Measurements from ENCODE around the gene SLC8A3.

DNA sequence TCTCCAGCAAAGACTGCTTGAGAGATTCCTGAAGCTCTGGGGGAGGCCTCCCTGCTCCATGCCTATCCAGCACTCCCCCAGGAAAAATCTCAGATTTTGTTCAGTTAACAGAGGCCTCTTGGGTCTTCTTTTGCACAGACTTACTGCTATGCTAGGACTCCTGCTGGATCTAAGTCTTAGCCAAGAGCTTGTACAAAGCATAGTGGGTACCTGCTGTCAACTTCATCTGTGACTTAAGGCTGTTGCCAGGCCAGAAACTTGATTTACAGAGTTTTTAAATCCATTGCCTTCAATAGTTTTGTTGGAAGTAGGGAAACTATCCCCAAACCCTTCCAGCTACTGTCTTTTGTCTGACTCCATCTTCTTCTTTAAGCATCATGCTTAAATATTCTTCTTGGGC is 169.1 kb downstream of the SLC8A3 start:
- TF ChIP-seq, protein P1, sequence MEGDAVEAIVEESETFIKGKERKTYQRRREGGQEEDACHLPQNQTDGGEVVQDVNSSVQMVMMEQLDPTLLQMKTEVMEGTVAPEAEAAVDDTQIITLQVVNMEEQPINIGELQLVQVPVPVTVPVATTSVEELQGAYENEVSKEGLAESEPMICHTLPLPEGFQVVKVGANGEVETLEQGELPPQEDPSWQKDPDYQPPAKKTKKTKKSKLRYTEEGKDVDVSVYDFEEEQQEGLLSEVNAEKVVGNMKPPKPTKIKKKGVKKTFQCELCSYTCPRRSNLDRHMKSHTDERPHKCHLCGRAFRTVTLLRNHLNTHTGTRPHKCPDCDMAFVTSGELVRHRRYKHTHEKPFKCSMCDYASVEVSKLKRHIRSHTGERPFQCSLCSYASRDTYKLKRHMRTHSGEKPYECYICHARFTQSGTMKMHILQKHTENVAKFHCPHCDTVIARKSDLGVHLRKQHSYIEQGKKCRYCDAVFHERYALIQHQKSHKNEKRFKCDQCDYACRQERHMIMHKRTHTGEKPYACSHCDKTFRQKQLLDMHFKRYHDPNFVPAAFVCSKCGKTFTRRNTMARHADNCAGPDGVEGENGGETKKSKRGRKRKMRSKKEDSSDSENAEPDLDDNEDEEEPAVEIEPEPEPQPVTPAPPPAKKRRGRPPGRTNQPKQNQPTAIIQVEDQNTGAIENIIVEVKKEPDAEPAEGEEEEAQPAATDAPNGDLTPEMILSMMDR (IDR thresholded peaks at IDR 0.05 in 2 of 3, conservative IDR thresholded peaks at IDR 0.05 in 1 of 3; ENCODE audit: control insufficient read depth in 2 of 3, extremely low read depth in 1 of 3, insufficient read depth in 1 of 3, low read depth in 3 of 3, low read length in 3 of 3) = no peak
- no peak for TF ChIP-seq RFX5 (IDR thresholded peaks at IDR 0.05; ENCODE audit: low read depth, low read length)
- no peak for TF ChIP-seq PML (IDR thresholded peaks at IDR 0.05; ENCODE audit: low read length)
- TF ChIP-seq, protein P2, sequence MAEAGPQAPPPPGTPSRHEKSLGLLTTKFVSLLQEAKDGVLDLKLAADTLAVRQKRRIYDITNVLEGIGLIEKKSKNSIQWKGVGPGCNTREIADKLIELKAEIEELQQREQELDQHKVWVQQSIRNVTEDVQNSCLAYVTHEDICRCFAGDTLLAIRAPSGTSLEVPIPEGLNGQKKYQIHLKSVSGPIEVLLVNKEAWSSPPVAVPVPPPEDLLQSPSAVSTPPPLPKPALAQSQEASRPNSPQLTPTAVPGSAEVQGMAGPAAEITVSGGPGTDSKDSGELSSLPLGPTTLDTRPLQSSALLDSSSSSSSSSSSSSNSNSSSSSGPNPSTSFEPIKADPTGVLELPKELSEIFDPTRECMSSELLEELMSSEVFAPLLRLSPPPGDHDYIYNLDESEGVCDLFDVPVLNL (IDR thresholded peaks at IDR 0.05; ENCODE audit: low read depth, low read length) = no peak
- no peak for TF ChIP-seq TARDBP (IDR thresholded peaks at IDR 0.05; ENCODE audit: borderline replicate concordance)
- no peak for TF ChIP-seq STAT1 (conservative IDR thresholded peaks at IDR 0.05)
- TF ChIP-seq, protein P3, sequence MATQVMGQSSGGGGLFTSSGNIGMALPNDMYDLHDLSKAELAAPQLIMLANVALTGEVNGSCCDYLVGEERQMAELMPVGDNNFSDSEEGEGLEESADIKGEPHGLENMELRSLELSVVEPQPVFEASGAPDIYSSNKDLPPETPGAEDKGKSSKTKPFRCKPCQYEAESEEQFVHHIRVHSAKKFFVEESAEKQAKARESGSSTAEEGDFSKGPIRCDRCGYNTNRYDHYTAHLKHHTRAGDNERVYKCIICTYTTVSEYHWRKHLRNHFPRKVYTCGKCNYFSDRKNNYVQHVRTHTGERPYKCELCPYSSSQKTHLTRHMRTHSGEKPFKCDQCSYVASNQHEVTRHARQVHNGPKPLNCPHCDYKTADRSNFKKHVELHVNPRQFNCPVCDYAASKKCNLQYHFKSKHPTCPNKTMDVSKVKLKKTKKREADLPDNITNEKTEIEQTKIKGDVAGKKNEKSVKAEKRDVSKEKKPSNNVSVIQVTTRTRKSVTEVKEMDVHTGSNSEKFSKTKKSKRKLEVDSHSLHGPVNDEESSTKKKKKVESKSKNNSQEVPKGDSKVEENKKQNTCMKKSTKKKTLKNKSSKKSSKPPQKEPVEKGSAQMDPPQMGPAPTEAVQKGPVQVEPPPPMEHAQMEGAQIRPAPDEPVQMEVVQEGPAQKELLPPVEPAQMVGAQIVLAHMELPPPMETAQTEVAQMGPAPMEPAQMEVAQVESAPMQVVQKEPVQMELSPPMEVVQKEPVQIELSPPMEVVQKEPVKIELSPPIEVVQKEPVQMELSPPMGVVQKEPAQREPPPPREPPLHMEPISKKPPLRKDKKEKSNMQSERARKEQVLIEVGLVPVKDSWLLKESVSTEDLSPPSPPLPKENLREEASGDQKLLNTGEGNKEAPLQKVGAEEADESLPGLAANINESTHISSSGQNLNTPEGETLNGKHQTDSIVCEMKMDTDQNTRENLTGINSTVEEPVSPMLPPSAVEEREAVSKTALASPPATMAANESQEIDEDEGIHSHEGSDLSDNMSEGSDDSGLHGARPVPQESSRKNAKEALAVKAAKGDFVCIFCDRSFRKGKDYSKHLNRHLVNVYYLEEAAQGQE (IDR thresholded peaks at IDR 0.05; ENCODE audit: low read depth, low read length) = no peak
- no peak for TF ChIP-seq HDGF (IDR thresholded peaks at IDR 0.05)
- TF ChIP-seq KAT2A (conservative IDR thresholded peaks at IDR 0.05; ENCODE audit: control insufficient read depth, low read depth, low read length) = no peak
